ENCODE data around the gene PIP5K1B. TPM values are rescaled to one million over a fixed set of nuclear protein-coding genes. Genes with fewer than 3 reads are reported as not detected.

PIP5K1B gene
- total and polyA plus RNA-seq, 2 of the 13 experiments (the other 11 are each of a cell fraction or from before 2014, with no cell fraction given), result 15.8 to 17.5 TPM

GRCh38 chr9:68739621-68740174 lies 34.7 kb downstream of the PIP5K1B start (continued):
- TF ChIP-seq LBX2 (CRISPR knock-in tag; IDR thresholded peaks at IDR 0.05; ENCODE audit: borderline replicate concordance) (no peak), RNF2 (conservative IDR thresholded peaks at IDR 0.05; ENCODE audit: low read depth) (no peak), ZNF572 (CRISPR knock-in tag; IDR thresholded peaks at IDR 0.05) (no peak), ZNF746 (CRISPR knock-in tag; IDR thresholded peaks at IDR 0.05) (no peak), ZNF83 (CRISPR knock-in tag; IDR thresholded peaks at IDR 0.05; ENCODE audit: borderline replicate concordance) (no peak), HDAC2 (CRISPR knock-in tag; IDR thresholded peaks at IDR 0.05) (peak; percentile 88), ZNF317 (CRISPR knock-in tag; IDR thresholded peaks at IDR 0.05) (no peak), ZNF678 (CRISPR knock-in tag; IDR thresholded peaks at IDR 0.05) (no peak), HMGA1 (CRISPR knock-in tag; conservative IDR thresholded peaks at IDR 0.05) (no peak), SOX6 (IDR thresholded peaks at IDR 0.05) (no peak), SOX6 (CRISPR knock-in tag; IDR thresholded peaks at IDR 0.05) (peak; percentile 92), ZNF607 (CRISPR knock-in tag; IDR thresholded peaks at IDR 0.05; ENCODE audit: borderline replicate concordance) (no peak), NKX3-1 (CRISPR knock-in tag; IDR thresholded peaks at IDR 0.05) (no peak), PAX8 (CRISPR knock-in tag; IDR thresholded peaks at IDR 0.05; ENCODE audit: borderline replicate concordance) (no peak), NFE2L2 (IDR thresholded peaks at IDR 0.05; ENCODE audit: low read length) (no peak), ZNF563 (CRISPR knock-in tag; IDR thresholded peaks at IDR 0.05) (no peak), SETDB1 (CRISPR knock-in tag; IDR thresholded peaks at IDR 0.05; ENCODE audit: borderline replicate concordance) (no peak), ZNF263 (CRISPR knock-in tag; IDR thresholded peaks at IDR 0.05) (no peak), EP300 (IDR thresholded peaks at IDR 0.05; ENCODE audit: low read depth in 2 of 2, low read length in 2 of 2) (peak in 1 of 2 experiments; percentile 84; a peak in 2 of 4 replicates), EP300 (CRISPR knock-in tag; IDR thresholded peaks at IDR 0.05; ENCODE audit: borderline replicate concordance) (peak; percentile 86), ZMYM4 (CRISPR knock-in tag; IDR thresholded peaks at IDR 0.05) (peak; percentile 63; the same call in 1 of the 2 replicates), PATZ1 (CRISPR knock-in tag; IDR thresholded peaks at IDR 0.05) (0 out of 2 replicates have a peak, but pooled peaks have one; percentile 9), ZBTB20 (CRISPR knock-in tag; IDR thresholded peaks at IDR 0.05; ENCODE audit: borderline replicate concordance, low read depth) (no peak), ZNF570 (CRISPR knock-in tag; IDR thresholded peaks at IDR 0.05; ENCODE audit: borderline replicate concordance) (no peak)
- TF ChIP-seq, protein P1, sequence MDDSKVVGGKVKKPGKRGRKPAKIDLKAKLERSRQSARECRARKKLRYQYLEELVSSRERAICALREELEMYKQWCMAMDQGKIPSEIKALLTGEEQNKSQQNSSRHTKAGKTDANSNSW (CRISPR knock-in tag; IDR thresholded peaks at IDR 0.05; ENCODE audit: borderline replicate concordance), result no peak
- TF ChIP-seq, protein P2, sequence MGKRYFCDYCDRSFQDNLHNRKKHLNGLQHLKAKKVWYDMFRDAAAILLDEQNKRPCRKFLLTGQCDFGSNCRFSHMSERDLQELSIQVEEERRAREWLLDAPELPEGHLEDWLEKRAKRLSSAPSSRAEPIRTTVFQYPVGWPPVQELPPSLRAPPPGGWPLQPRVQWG (CRISPR knock-in tag; IDR thresholded peaks at IDR 0.05; ENCODE audit: borderline replicate concordance, low read depth), result no peak
